Endothelial cell of umbilical vein (primary cell): ENCODE results near the gene C6orf89. TPM values are rescaled to one million over a fixed set of nuclear protein-coding genes. Genes with fewer than 3 reads are reported as not detected.

ENCODE experiments used
- BruUV-seq: library from RNA; stranded (reverse); fragments of 400-500 nt; replicated peaks from 2 replicates; lab custom pipeline; 2021; lab: Mats Ljungman, UMichigan
- CTCF ChIA-PET: fragments of 300-600, 350-600 bp; sonication (Branson Sonifier 250); formaldehyde crosslinking; loops from one replicate; lab custom pipeline; 2021; ENCODE audit warnings: antibody characterized with exemption, inconsistent platforms; lab: Charles Lee
- POLR2A ChIA-PET: fragments of 300-600, 350-600 bp; sonication (Branson Sonifier 250); formaldehyde crosslinking; loops from one replicate; lab custom pipeline; 2021; ENCODE audit warnings: antibody characterized with exemption, inconsistent platforms; lab: Charles Lee
- DNase-seq: peaks from one replicate; pipeline ENCODE4 v3.0.0-alpha.2; 2011; ENCODE audit warnings: low read depth, low spot score
- FAIRE-seq: peaks from 2 replicates; lab custom pipeline; 2011; peaks lifted over from hg19 to GRCh38; lab: Jason Lieb, UNC
- H2AFZ ChIP-seq: 2 replicates; pipeline ENCODE4 v1.6.0; 2012; ENCODE audit warnings: low read depth, low read length, control low read depth, inconsistent platforms
- H3K27ac ChIP-seq: 2 replicates; pipeline ENCODE4 v1.5.1; 2011; ENCODE audit warnings: low read depth, mild to moderate bottlenecking, control low read depth, low read length, moderate library complexity; ENCODE audit not compliant: insufficient read depth
- H3K27me3 ChIP-seq, 2 experiments: 2 replicates each; pipeline versions ENCODE4 v1.6.0 to v1.6.1; 2011; ENCODE audit warnings: low read length in 2 of 2, mixed read lengths in 1 of 2; ENCODE audit not compliant: control insufficient read depth in 2 of 2, insufficient read depth in 2 of 2
- H3K36me3 ChIP-seq, 2 experiments: 2 replicates in 1 of 2; 3 replicates in 1 of 2; pipeline ENCODE4 v1.5.1; 2011; ENCODE audit warnings: low read length in 2 of 2, mild to moderate bottlenecking in 1 of 2, moderate library complexity in 1 of 2; ENCODE audit not compliant: control insufficient read depth in 2 of 2, insufficient read depth in 2 of 2; ENCODE audit errors: extremely low read depth in 1 of 2
- H3K4me1 ChIP-seq: 3 replicates; pipeline ENCODE4 v1.5.1; 2011; ENCODE audit warnings: mild to moderate bottlenecking, low read length; ENCODE audit not compliant: control insufficient read depth, insufficient read depth; ENCODE audit errors: extremely low read depth
- H3K4me2 ChIP-seq: 2 replicates; pipeline ENCODE4 v1.6.1; 2011; ENCODE audit warnings: low read length, control low read depth, mixed read lengths; ENCODE audit not compliant: insufficient read depth
- H3K4me3 ChIP-seq, 3 experiments: fragments of 200-600 bp in 1 of 3; sonication (generic), shearing (Covaris generic) in 1 of 3; replicated peaks in 1 of 3; 2 replicates each; pipeline ENCODE4 v1.5.1; 2011 to 2016; ENCODE audit warnings: control low read depth in 3 of 3, low read length in 3 of 3, mild to moderate bottlenecking in 2 of 3, inconsistent platforms in 1 of 3, low read depth in 1 of 3, moderate library complexity in 1 of 3; ENCODE audit not compliant: insufficient read depth in 1 of 3
- H3K79me2 ChIP-seq: 2 replicates; pipeline ENCODE4 v1.6.0; 2012; ENCODE audit warnings: low read length, inconsistent platforms; ENCODE audit not compliant: control insufficient read depth, insufficient read depth
- H3K9ac ChIP-seq: replicated peaks from 2 replicates; pipeline ENCODE3; 2011; ENCODE audit warnings: low read length, control low read depth; ENCODE audit not compliant: insufficient read depth; ENCODE audit errors: extremely low read depth
- H3K9me1 ChIP-seq: replicated peaks from 3 replicates; pipeline ENCODE4 v1.6.0; 2011; ENCODE audit warnings: mild to moderate bottlenecking, low read length; ENCODE audit not compliant: control insufficient read depth, insufficient read depth; ENCODE audit errors: extremely low read depth
- H3K9me3 ChIP-seq: replicated peaks from 2 replicates; pipeline ENCODE4 v1.5.1; 2012; ENCODE audit warnings: low read length, inconsistent platforms; ENCODE audit not compliant: control insufficient read depth, insufficient read depth
- H4K20me1 ChIP-seq: replicated peaks from 2 replicates; pipeline ENCODE3; 2011; ENCODE audit warnings: mild to moderate bottlenecking, low read length; ENCODE audit not compliant: control insufficient read depth, insufficient read depth; ENCODE audit errors: extremely low read depth
- CTCF ChIP-seq, 2 donors: IDR thresholded peaks; 1 replicate in 1 of 2; 2 replicates in 1 of 2; pipeline ENCODE4 v1.5.1; 2011; ENCODE audit warnings: low read length in 2 of 2, mild to moderate bottlenecking in 2 of 2, moderate library complexity in 2 of 2, control low read depth in 1 of 2, inconsistent platforms in 1 of 2, low read depth in 1 of 2; ENCODE audit not compliant: insufficient read depth in 1 of 2; ENCODE audit errors: extremely low read depth in 1 of 2
- EZH2 ChIP-seq: IDR thresholded peaks from 2 replicates; pipeline ENCODE4 v1.6.1; 2012; ENCODE audit warnings: borderline replicate concordance, low read depth, mild to moderate bottlenecking, moderate library complexity, low read length, inconsistent platforms; ENCODE audit not compliant: severe bottlenecking
- FOS ChIP-seq: IDR thresholded peaks from 2 replicates; pipeline ENCODE4 v1.6.1; 2011; ENCODE audit warnings: mild to moderate bottlenecking, low read length, moderate library complexity, borderline replicate concordance; ENCODE audit not compliant: insufficient read depth
- GATA2 ChIP-seq: IDR thresholded peaks from 2 replicates; pipeline ENCODE4 v1.7.0; 2011; ENCODE audit warnings: low read depth, mild to moderate bottlenecking, moderate library complexity, mixed read lengths, low read length; ENCODE audit not compliant: insufficient read length, insufficient read depth
- JUN ChIP-seq: IDR thresholded peaks from 2 replicates; pipeline ENCODE4 v1.6.1; 2011; ENCODE audit warnings: borderline replicate concordance, low read depth; ENCODE audit not compliant: insufficient read length, insufficient read depth
- MYC ChIP-seq: IDR thresholded peaks from one replicate; pipeline ENCODE4 v1.6.1; 2011; ENCODE audit warnings: mild to moderate bottlenecking, low read depth, low read length
- POLR2A ChIP-seq: IDR thresholded peaks from 2 replicates; pipeline ENCODE4 v1.6.1; 2012; ENCODE audit warnings: low read depth, mild to moderate bottlenecking, control low read depth, low read length
- POLR2AphosphoS5 ChIP-seq: IDR thresholded peaks from 2 replicates; pipeline ENCODE4 v1.6.1; 2012; ENCODE audit warnings: low read depth, mild to moderate bottlenecking, control low read depth, low read length, moderate library complexity; ENCODE audit not compliant: insufficient read depth
- dilution Hi-C: fragments of 300-500 bp; cut with MboI; formaldehyde crosslinking; loops from one replicate; pipeline ENCODE4 v1.15.0; 2019; ENCODE audit warnings: low sequenced_read_pairs; ENCODE audit not compliant: extremely low pct_ligation_motif_present
- intact Hi-C: fragments of 100-400 bp; cut with micrococcal nuclease; formaldehyde crosslinking; loops from one replicate; pipeline ENCODE4 v1.10.0; 2022
- polyA plus RNA-seq, 4 experiments: library from polyadenylated mRNA; depleted of rRNA in 3 of 4; stranded (reverse) in 3 of 4; unstranded in 1 of 4; fragments of >200 nt; gene quantifications; 2 replicates each; pipeline versions ENCODE4 v1.2.1 to v1.2.3, GENCODE V29; 2011 to 2012; ENCODE audit warnings: missing spikeins in 1 of 4
- total RNA-seq: library from RNA; stranded (reverse); gene quantifications from 2 replicates; pipeline ENCODE4 v1.2.3, GENCODE V29; 2021
- TF ChIP-seq, protein P1 (sequence below): IDR thresholded peaks from 2 replicates; pipeline ENCODE4 v1.6.1; 2011; ENCODE audit not compliant: insufficient read depth, insufficient read length

C6orf89 gene
- total and polyA plus RNA-seq, 2 donors (not counting 3 experiments of a cell fraction or from before 2014, with no cell fraction given) = 18.2 to 34.0 TPM

DNA sequence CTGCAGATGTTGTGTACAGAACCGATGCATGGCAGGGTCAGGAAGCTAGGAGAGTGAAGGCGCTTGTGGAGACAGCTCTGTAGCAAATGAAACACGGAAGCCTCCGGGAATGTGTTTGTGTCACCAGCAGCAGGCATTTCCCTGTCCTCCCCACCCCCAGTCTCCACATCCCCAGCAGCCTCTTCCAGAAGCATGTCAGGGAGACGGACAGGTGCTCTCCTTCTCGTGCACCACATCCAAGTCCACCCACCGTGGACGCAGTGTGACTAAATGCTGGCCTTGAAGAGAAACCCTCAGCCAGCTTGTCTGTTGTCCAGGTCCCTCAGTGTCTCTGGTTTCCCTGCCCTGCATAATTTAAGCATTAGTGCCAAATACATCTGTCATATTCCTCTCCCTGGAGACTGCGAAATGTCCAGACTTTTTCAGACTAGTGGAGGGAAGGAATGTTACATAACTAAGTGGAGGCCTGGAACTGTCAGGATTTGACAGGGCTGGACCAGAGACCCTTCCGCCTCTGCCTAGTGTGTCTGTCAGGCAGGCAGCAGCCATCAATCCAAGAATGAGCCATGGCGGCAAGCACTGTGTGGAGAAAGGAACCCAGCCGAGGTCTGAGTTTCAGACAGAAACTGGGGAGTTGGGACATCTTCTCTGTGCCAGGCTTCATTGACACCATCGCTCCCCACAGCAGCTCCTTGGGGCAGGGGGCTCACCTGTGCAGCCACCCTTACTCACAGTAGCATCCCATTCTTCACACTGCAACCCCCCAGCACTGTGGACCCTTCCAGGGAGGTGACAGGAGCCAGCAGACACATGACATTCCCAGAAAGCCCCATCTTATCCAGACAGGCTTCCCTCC lies 42.2 kb downstream of the C6orf89 start:
- Histone ChIP-seq H3K36me3 (peaks cover 2 to 7% of the 10 kb centered on the region in 2 experiments), H3K9ac (no peak overlapping the region), H2AFZ (no peak overlapping the region), H3K27me3 (no peaks in the 10 kb centered on the region), H3K27ac (no peak overlapping the region), H3K79me2 (no peaks in the 10 kb centered on the region), H3K9me1 (no peaks in the 10 kb centered on the region), H3K4me2 (no peak overlapping the region), H4K20me1 (no peaks in the 10 kb centered on the region), H3K4me1 (peaks cover 2% of the 10 kb centered on the region), H3K9me3 (no peaks in the 10 kb centered on the region), H3K4me3 (no peak overlapping the region)
- ChIA-PET POLR2A (no interaction called here), CTCF (interaction anchor here (1.0 to 2.7 kb wide), 4 partner anchors 14 to 76 kb away, joined by 3 to 11 read pairs (median 3); no protein-coding TSS in a partner anchor)
- TF ChIP-seq POLR2A (no peak), CTCF (IDR thresholded peaks at IDR 0.05; ENCODE audit: extremely low read depth in 1 of 2, insufficient read depth in 1 of 2, low read depth in 1 of 2, low read length in 2 of 2) (no peak), POLR2AphosphoS5 (no peak), JUN (no peak), EZH2 (no peak), MYC (no peak), FOS (no peak), GATA2 (no peak)
- TF ChIP-seq, protein P1, sequence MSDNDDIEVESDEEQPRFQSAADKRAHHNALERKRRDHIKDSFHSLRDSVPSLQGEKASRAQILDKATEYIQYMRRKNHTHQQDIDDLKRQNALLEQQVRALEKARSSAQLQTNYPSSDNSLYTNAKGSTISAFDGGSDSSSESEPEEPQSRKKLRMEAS = no peak
- intact Hi-C loops = no loop called here
- FAIRE-seq = no peak
- dilution Hi-C loops = no loop called here
- no TSS peak for BruUV-seq
- no peak for DNase-seq
